GM19438 (cell line): ENCODE measurements around the gene KCNJ5.
A peak's percentile ranks its signal among the peaks of the same experiment; 100 is the strongest.

Experiments
- ATAC-seq: cut with Tn5 transposase; IDR thresholded peaks from one replicate; pipeline ENCODE4 v1.9.1; 2021; ENCODE audit warnings: low read depth; ENCODE audit not compliant: unreplicated experiment

The KCNJ5 gene

DNA sequence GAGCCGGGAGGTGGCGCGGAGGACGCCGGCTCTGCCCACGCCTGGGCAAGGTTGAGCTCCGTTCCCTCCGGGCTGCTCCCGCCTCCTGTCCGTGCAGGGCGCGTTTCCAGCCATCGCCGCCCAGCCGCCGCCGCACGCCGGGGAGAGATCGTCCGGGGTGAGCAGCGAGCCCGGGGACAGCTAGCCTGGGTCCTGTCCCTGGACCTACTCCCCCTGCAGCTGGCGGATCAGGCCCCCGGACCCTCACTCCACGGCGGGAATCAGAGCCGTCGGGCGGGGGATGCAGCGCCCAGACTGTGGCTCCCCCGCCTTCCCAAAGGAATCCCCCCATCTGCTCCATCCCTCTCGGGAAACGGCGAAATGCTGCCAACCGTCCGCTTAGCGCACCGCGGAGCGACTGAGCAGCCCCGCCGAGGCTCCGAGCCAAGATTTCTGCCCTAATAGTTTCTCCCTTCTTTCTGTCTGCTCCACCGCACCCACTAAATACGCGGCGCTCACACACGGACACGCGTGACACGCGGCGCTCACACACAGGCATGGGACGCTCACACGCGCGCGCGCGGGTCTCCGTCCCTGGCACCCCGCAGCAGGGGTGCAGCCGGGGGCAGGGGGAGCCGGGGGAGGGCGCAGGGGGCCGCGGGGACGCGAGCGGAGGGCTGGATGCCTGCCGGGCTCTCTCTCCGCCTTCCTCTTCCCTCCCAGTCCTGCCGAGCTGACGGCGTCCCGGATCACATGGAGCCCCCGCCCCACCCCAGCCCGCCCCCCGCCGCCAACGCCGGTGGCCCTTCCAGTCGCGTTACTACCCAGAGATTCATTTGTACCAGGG lies at the start of gene KCNJ5:
TSS of gene KCNJ5 (plus strand) at position 814 of the 826 bp plus-strand sequence. CDS start 19,918 bp downstream, outside the sequence.
- ATAC-seq, result no peak

DNA sequence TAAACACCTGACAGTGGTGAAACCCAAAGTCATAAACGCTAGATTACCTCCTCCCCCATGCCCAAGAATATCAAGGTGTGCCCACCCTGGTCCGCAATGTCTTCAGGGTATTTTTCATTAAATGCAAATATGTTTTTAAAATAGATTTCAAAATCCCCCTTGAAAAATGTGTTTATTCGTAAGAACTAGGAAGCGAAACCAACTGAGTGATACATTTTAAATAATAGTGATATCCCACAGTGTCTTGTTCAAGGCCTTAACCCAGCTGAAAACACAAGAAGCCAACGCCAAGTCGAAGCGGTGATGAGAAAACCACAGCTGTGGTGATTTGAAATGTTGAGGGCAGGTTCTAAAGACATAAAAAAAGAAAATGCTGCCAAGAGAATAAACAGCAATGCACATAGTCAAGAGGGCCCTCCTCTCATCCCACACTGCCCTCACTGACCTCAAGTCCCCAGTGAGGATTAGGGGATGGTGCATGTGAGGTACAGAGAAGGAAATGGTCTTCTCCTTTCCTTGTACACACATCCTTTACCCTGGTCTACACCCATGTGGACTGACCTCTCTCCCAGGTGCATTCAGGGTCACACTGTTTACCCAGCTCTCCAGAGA lies 49.6 kb upstream of the KCNJ5 start:
- ATAC-seq, result no peak

DNA sequence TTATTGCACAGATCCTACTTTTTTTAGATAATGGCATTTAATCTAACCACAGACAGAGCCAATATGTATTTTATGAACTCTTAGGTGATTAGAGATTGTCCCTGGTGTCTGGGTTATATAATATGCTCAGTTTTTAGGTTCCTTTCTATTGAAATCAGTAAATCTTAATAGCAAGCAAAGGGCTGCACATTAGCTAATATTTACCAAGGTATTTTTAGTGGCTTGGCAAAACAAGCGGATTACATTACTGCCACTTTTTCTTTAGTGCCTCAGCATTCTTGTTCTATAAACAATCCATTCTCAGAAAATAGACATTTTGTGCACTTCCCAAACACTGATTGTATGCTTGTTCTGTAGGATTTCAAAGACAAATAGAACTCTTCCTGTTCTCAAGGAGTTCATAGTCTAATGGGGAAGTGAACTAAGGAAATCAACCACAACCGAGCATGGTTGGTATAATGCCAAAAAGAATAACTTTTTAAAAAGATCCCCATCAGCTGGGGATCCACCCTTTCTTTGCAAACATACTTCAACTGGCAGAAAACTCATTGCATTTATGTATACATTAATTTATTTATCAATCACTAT lies 47.9 kb upstream of the KCNJ5 start:
- no peak for ATAC-seq

DNA sequence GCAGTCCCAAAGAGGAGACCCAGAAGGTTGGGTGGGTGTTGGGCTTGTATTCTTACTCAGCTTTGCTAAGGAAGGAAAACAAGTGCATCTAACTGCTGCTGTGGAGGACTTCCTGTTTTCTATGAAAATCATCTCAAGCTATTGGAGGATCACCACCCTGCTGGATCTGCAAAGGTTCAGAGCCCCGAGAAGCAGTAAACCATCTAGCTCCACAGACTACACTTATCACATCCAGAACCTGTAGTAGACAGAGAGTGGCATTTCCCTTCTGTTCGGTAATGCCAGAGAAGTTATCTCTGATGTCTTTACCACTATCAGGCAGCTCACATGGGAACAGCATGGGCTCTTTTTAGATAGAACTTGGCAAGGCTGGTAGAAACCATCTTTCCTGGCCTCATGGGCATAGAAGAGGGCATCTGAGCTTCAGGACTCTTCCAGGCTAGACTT lies 45.8 kb upstream of the KCNJ5 start:
- ATAC-seq, result no peak

DNA sequence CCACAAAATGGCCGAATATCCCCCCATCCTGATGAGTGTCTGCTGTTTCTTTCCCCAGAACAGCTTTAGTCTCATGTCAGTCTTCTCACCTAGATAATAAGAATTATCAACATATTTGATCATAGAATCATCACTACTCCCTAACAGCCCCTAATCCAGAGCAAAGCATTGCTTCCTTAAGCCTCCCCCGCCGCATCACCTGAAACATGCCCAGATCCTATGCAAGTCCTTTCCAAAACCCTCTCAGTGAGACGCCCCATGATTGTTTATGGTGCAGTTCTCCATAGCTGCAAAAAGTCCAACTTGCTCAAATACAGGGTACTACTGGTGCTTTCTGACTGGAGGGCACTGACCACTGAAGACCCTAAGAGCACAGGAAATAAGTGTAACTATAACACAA lies 44.2 kb upstream of the KCNJ5 start:
- no peak for ATAC-seq

DNA sequence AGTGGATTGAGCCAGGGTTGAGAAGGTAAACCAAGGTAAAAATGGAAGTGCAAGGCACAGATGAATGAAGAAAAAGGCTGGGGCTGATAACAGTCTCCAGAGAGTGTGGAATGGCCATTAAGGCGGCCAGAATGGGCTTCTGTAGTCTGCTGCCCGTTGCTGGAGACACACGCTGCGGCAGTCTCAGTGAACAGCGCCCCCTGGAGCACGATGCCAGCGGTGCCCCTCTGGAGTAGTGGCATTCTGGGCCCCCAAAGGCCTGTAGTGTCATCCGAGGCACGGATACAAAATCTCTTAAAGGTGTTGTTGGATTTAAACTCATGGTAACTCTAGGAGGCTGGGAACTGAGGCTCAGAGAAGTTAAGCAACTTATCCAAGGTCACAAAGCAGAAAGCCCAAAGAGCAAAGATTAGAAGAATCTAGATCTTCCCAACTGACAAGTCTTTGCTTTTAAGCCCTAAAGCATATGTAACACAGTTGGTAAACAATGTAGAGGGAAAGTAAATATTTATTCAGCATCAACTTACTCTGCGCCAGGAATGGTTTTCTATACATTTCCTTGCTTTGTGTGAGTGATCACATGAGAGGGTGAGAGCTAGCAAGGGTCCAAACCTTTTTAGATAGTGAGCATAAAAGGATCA lies 42.2 kb upstream of the KCNJ5 start:
- peak; percentile 97 for ATAC-seq

DNA sequence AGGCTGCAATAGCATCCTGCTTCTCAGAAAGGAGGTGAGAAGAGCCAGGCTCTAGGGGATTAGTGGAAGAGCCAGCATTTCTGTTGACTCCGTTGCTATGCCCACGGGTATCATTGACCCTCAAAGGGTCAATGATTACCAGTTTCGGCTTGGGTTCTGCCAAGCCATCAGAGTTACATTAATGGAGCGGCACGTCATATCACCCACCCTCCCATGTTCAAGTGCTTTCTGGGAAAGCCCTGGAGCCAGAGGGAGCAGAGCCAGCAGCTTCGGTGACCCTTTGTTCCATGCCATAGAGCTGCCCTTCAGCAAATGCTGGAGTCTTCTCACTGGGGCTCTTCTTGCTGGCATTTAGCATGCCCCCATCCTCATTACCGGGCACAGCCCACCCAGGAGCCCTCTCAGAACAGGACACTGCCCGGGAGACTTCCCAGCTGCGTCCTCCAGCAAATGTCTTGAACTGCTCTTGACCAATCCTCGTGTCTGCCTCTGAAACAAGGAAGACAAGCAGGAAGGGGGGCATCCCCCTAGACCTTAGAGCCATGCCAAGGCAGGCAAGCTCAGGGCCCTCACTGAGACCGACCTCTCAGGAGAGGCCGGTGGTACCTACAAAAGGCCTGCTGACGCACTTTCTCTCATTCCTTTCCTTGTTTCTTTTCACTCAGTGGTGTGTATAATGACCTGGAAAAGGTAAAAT lies 38.7 kb upstream of the KCNJ5 start:
- ATAC-seq, result no peak

DNA sequence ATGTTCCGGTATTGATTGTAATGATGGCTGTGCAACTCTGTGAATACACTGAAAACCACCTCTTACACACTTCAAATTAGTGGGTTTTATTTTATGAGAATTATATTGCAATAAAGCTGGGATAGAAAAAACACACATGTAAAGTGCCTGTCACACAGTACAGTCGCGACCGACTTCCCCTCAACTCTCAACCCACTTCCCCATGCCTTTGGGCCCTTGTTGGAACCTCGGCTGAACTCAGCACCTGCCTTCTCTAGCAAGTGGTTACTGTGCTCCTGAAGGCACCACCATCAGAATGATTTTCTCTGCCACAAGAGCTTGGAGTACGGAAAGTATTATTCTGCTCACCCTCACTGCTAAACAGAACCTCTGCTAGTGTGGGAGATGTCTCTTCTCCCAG lies 37.6 kb upstream of the KCNJ5 start:
- no peak for ATAC-seq

DNA sequence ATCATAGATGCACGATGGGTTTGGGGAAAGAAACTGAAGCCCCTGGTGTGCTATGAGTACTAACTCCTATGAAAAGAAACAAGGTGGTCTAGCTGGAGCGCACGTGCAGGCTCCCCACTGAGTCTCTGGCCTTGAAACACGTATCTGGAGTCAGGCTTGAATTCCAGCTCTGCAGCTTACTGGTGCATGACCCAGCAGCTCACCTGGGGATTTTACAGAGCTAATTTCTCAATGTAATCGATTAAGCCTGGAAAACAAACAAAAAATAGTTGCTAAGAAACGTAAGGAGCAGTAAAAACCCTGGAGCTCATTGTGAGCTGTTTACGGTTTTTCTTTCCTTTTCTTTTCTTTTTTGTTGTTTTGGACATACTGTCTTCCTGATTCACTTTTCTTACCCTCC lies 36.3 kb upstream of the KCNJ5 start:
- no peak for ATAC-seq

DNA sequence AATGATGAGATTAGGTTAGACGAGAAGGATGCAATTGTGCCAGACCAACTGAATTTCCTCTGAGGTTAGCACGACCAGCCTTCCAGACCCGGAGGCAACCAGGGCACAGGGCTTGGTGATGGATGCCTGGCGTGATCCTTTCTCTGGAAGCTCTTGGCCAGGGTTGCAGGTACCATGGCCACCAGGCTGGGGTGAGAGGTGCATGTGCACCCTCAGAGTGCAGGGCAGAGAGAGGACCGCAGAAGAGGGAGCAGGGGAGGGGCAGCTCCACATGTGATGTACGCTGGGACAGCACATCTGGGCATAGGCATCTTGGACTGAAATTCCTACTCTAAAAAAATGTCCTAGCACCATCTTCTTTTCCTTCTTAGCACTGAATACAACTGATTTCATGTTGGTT lies 34.9 kb upstream of the KCNJ5 start:
- ATAC-seq, result no peak

DNA sequence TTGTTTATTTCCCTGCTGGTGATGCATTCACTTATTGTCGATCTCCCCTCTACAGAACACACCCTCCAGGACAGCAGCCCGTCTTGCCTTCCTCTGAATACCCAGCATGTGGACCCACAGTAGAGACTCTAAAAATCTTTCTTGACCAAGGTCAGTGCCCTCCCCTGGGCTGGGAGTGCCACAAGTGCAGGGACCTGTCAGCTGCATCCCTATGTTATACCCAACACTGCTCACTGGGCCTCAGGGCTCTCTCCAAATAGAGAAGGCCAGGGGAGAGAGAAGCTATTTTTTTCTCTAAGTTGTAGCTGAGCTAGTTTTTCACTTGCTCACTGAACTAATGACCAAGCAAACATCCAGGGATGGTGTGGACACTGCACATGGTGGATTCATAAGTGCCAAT lies 33.8 kb upstream of the KCNJ5 start:
- ATAC-seq, result no peak

DNA sequence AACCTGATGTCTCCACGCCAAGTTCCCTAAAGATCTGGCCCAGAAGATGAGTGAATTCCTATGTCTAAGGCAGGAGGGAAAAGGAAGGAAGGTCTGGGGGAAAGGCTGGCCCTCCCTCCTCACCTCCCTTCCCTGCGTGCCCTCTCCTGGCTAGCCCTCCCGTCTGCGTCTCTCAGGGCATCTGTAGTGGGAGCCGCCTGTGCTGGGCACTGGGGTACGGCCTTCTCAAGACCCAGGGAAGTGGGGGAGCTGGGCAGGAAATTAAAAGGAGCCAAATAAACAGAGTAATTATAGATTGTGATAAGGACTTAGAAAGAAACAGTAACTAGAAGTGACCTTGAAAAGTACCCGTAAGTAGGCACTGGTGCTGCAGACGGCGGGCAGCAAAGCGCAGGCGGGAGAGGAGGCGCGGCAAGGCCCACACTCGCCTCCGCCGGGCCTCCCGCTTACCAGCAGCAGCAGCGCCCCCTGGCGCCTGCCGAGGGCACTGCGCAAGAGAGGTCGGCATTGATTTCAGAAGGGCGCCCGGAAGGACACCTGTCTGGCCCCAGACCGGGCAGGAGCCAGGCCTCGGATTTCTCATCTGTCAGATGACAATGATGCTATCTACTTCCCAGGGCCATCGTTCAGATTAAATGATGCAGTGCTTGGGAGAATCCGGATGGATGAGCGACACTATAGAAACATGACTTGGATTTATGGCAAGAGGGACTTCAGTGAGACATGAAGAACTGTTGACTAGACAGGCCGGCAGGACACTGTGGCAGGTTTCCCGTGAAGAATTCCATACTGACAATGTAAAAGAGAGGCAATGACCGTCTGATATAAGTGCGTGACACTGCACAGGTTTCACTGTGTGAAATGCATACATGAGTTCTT lies 31.4 kb upstream of the KCNJ5 start:
- peak; percentile 89 for ATAC-seq

DNA sequence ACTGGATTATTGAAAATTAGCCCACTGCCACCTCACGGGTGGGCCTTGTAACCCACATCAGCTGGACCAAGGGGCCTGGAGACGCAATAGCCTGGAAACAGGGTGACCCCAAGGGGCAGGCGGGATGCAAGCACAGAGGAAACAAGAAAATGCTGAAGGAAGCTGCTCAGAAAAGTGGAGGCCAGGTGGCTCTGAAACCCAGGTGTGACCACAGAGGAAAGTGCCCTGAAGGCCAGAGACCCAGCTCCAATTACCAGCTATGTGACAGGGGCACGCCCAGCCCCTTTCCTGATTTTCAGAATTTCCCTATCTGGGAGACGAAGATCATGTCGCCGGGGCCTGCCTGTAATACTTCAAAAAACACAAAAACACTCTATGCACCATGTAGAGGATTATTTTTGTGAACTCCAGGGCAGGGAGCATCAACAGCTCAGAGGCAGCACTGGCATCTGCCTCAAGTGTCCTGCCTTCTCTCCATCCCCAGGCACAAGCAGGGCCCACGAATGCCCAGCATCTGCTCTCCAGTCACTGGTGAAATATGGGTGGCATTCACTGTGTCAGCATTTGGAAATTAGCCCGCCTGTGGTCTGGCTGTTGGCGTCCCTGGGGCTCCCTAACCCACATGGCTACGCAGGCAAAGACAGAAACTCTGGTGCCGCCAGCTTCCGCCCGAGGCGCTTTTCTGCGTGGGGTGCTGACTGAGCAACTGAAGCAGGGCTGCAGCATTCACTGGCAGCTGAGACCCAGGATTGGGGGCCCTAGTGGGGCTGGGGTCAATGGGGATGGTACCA lies 30.4 kb upstream of the KCNJ5 start:
- ATAC-seq, result no peak

DNA sequence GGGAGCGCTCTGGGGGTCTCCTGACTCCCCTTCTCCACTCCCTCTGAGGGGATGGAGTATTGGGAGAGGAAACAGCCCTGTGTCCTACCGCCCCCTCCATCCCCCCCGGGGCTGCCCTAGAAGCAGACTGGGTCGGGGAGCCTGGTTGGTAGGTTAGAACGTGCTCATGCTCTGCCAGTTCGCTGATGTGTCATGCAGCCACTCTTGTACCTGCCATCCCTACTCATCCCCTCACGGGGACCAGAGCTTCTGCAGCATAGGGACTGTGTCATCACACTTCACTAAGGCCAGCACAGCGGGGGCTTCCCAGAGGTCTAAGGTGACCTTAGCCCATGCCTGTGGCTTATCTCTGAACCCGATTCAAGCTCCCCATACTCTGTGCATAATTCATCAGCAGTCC lies 28.8 kb upstream of the KCNJ5 start:
- ATAC-seq, result no peak

DNA sequence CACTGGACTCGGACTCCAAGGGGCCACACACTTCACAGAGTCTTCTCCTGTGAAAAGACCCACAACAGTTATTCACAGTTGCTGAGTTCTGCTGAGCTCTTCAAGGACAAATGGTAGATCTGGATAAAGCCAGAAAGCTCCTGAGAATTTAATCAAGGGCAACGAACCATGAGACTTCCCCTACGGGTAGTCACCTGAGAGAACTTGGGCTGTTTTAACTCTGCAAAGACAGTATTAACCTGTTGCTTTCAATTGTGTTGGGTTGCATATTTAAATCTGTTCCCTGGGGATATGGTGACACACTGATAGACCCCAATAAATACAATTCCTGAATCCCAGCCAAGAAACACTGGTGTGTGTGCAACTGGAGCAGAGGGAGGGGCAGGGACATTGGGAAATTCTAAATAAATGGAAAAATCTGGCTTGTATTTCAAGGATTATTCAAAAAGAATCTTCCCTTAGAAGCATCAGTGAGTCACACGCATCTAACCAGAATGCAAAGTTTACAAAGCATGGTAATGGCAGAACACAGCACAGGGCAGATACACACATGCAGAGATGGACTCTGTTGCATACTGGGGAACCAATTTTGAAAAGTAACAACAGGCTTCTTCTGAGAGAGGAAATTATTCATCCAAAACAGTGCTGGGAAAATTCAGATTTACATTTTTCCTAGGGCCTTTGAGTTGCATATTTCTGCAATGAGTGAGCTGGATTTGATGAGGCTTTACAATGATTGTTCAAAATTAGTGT lies 28.1 kb upstream of the KCNJ5 start:
- no peak for ATAC-seq

DNA sequence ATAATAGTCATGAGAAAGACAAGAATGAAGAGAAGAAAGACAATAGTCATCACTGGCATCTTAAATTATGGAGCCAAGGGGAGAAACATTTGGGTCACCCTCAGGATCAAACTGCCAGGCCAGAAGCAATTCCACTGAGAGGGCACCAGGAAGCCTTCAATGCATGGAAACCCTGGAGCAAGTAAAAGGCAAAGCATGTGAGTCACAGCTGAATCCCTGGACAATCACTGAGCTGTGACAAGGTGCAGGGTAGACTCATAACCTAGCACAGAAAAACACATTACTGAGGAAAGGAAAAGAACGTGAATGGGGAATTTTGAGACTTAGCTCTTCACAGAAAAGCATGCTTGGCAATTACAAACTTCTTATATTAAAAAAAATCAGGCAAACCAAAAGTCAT lies 25.7 kb upstream of the KCNJ5 start:
- ATAC-seq, result no peak

DNA sequence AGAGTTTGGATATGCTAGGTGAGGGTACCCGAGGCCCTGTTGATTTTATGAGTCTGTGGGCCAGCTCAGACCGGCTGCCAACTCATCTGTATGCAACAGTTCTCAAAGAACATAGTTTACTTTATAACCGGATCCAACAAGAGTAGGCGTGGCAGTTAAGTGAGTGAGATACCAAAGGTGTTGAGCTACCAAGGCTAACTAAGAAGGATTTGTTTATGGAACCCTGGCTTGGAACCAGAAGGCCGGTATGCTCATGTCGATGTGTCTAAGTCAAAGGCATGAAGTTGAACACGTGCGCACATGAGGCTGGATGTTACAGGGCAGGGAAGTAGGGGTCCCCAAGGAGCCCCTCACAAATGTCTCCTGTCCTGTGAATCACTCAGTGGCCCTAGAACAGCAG lies 23.9 kb upstream of the KCNJ5 start, which contains the start of gene KCNJ1:
TSS of gene KCNJ1 (minus strand) at position 20 of the 400 bp plus-strand sequence. CDS start 27,053 bp downstream, outside the sequence.
- ATAC-seq, result no peak
